ENCODE data around the gene KCNH1.

DNA sequence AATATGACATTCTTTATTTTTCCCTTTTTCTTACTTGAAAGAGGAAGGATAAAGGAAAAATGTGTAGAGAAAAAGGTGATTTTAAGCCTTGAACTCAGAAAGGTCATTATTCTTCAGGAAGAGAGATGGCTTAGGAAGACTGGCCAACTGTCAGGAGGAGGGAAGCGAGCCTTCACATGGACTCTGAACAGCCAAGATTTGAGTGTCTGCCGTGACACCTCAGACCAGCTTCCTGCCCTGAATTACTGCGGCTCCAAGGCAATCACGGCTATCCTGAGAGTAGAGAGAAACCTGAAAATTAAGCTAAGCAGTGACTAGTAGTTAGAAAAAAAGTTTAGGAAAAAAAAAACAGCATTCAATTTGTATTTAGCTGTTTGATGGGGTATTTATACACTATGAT lies 314.7 kb downstream of the KCNH1 start:
- TF ChIP-seq, protein P1, sequence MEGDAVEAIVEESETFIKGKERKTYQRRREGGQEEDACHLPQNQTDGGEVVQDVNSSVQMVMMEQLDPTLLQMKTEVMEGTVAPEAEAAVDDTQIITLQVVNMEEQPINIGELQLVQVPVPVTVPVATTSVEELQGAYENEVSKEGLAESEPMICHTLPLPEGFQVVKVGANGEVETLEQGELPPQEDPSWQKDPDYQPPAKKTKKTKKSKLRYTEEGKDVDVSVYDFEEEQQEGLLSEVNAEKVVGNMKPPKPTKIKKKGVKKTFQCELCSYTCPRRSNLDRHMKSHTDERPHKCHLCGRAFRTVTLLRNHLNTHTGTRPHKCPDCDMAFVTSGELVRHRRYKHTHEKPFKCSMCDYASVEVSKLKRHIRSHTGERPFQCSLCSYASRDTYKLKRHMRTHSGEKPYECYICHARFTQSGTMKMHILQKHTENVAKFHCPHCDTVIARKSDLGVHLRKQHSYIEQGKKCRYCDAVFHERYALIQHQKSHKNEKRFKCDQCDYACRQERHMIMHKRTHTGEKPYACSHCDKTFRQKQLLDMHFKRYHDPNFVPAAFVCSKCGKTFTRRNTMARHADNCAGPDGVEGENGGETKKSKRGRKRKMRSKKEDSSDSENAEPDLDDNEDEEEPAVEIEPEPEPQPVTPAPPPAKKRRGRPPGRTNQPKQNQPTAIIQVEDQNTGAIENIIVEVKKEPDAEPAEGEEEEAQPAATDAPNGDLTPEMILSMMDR (IDR thresholded peaks at IDR 0.05) = no peak
- no peak for TF ChIP-seq POLR2A (IDR thresholded peaks at IDR 0.05)

All from lower leg skin (tissue), 3 donors.